Measurements from ENCODE around the gene PALLD.

PALLD gene

GRCh38 chr4:168666531-168666930, 169.7 kb downstream of the PALLD start:
- no peak for DNase-seq (ENCODE audit: low read depth in 1 of 2, low spot score in 1 of 2)

GRCh38 chr4:168667376-168667775, 170.5 kb downstream of the PALLD start:
- DNase-seq (ENCODE audit: low read depth in 1 of 2, low spot score in 1 of 2): no peak

- DNase-seq (ENCODE audit: low read depth in 1 of 2, low spot score in 1 of 2): no peak
Measured at GRCh38 chr4:168667921-168668320, 171.1 kb downstream of the PALLD start.

- DNase-seq (ENCODE audit: low read depth in 1 of 2, low spot score in 1 of 2): no peak
Measured at GRCh38 chr4:168673476-168673875, 176.6 kb downstream of the PALLD start.

GRCh38 chr4:168674077-168674747, 177.4 kb downstream of the PALLD start:
- DNase-seq (ENCODE audit: low read depth in 1 of 2, low spot score in 1 of 2): no peak

- no peak for DNase-seq (ENCODE audit: low read depth in 1 of 2, low spot score in 1 of 2)
Measured at GRCh38 chr4:168674866-168675265, 178.0 kb downstream of the PALLD start.

- no peak for DNase-seq (ENCODE audit: low read depth in 1 of 2, low spot score in 1 of 2)
Measured at GRCh38 chr4:168677063-168677462, 180.2 kb downstream of the PALLD start.

GRCh38 chr4:168677879-168678278, 181.0 kb downstream of the PALLD start:
- DNase-seq (ENCODE audit: low read depth in 1 of 2, low spot score in 1 of 2): no peak

- DNase-seq (ENCODE audit: low read depth in 1 of 2, low spot score in 1 of 2): no peak
Measured at GRCh38 chr4:168678751-168679366, 182.0 kb downstream of the PALLD start.

- DNase-seq (ENCODE audit: low read depth in 1 of 2, low spot score in 1 of 2): no peak
Measured at GRCh38 chr4:168679397-168679796, 182.5 kb downstream of the PALLD start.

- no peak for DNase-seq (ENCODE audit: low read depth in 1 of 2, low spot score in 1 of 2)
Measured at GRCh38 chr4:168679819-168680218, 183.0 kb downstream of the PALLD start.

GRCh38 chr4:168682898-168683500, 186.1 kb downstream of the PALLD start:
- no peak for DNase-seq (ENCODE audit: low read depth in 1 of 2, low spot score in 1 of 2)

- no peak for DNase-seq (ENCODE audit: low read depth in 1 of 2, low spot score in 1 of 2)
Measured at GRCh38 chr4:168683595-168683994, 186.7 kb downstream of the PALLD start.

- DNase-seq (ENCODE audit: low read depth in 1 of 2, low spot score in 1 of 2): no peak
Measured at GRCh38 chr4:168685136-168685809, 188.4 kb downstream of the PALLD start.

- no peak for DNase-seq (ENCODE audit: low read depth in 1 of 2, low spot score in 1 of 2)
Measured at GRCh38 chr4:168688584-168688983, 191.7 kb downstream of the PALLD start.

GRCh38 chr4:168689791-168690190, 192.9 kb downstream of the PALLD start:
- no peak for DNase-seq (ENCODE audit: low read depth in 1 of 2, low spot score in 1 of 2)

- no peak for DNase-seq (ENCODE audit: low read depth in 1 of 2, low spot score in 1 of 2)
Measured at GRCh38 chr4:168690199-168690598, 193.3 kb downstream of the PALLD start.

GRCh38 chr4:168691631-168692369, 194.9 kb downstream of the PALLD start:
- DNase-seq (ENCODE audit: low read depth in 1 of 2, low spot score in 1 of 2): no peak

- no peak for DNase-seq (ENCODE audit: low read depth in 1 of 2, low spot score in 1 of 2)
Measured at GRCh38 chr4:168693750-168694490, 197.1 kb downstream of the PALLD start.

- DNase-seq (ENCODE audit: low read depth in 1 of 2, low spot score in 1 of 2): no peak
Measured at GRCh38 chr4:168694667-168695066, 197.8 kb downstream of the PALLD start.

GRCh38 chr4:168695288-168695687, 198.4 kb downstream of the PALLD start:
- no peak for DNase-seq (ENCODE audit: low read depth in 1 of 2, low spot score in 1 of 2)
